Activated naive CD8-positive, alpha-beta T cell treated with anti-CD3 and anti-CD28 coated beads for 36 hours (primary cell): ENCODE results near the gene IRX3. TPM values are rescaled to one million over a fixed set of nuclear protein-coding genes. Genes with fewer than 3 reads are reported as not detected.
A peak's percentile ranks its signal among the peaks of the same experiment; 100 is the strongest.

Source experiments
- DNase-seq: peaks from one replicate; pipeline ENCODE4 v3.0.0; 2021
- H3K27ac Mint-ChIP-seq: one replicate; pipeline ENCODE4 v1.8.0; 2022; ENCODE audit warnings: mild to moderate bottlenecking, moderate library complexity, mixed read lengths
- H3K27me3 Mint-ChIP-seq: one replicate; pipeline ENCODE4 v1.8.0; 2022; ENCODE audit warnings: mild to moderate bottlenecking, mixed read lengths
- H3K36me3 Mint-ChIP-seq: one replicate; pipeline ENCODE4 v1.8.0; 2021; ENCODE audit warnings: mild to moderate bottlenecking, mixed read lengths
- H3K4me1 Mint-ChIP-seq: one replicate; pipeline ENCODE4 v1.8.0; 2021; ENCODE audit warnings: mixed read lengths
- H3K4me3 Mint-ChIP-seq: one replicate; pipeline ENCODE4 v1.8.0; 2022; ENCODE audit warnings: mild to moderate bottlenecking, moderate library complexity, mixed read lengths
- H3K9me3 Mint-ChIP-seq: one replicate; pipeline ENCODE4 v1.8.0; 2022; ENCODE audit warnings: mixed read lengths
- total RNA-seq, 2 experiments: library from RNA; stranded (reverse); gene quantifications; one replicate each; pipeline ENCODE4 v1.2.3, GENCODE V29; 2021

The IRX3 gene
- total RNA-seq, 2 experiments from 2014 or later = not detected

- no peak overlapping the region for H3K27ac Mint-ChIP-seq
- no peaks in the 10 kb centered on the region for H3K9me3 Mint-ChIP-seq
- peaks cover 12% of the 10 kb centered on the region for H3K27me3 Mint-ChIP-seq
- no peaks in the 10 kb centered on the region for H3K36me3 Mint-ChIP-seq
- no peak overlapping the region for H3K4me3 Mint-ChIP-seq
- no peak for DNase-seq
- H3K4me1 Mint-ChIP-seq = no peaks in the 10 kb centered on the region
These were observed 22.8 kb upstream of the IRX3 start for GRCh38 chr16:54309341-54309740.

GRCh38 chr16:54305080-54305479, 18.5 kb upstream of the IRX3 start:
- no peak for DNase-seq
- Mint-ChIP-seq H3K4me3 (no peak overlapping the region), H3K4me1 (no peaks in the 10 kb centered on the region), H3K9me3 (no peaks in the 10 kb centered on the region), H3K36me3 (no peaks in the 10 kb centered on the region), H3K27ac (no peak overlapping the region), H3K27me3 (peaks cover 23% of the 10 kb centered on the region)

GRCh38 chr16:54303613-54304012, 17.0 kb upstream of the IRX3 start:
- no peaks in the 10 kb centered on the region for H3K4me1 Mint-ChIP-seq
- no peaks in the 10 kb centered on the region for H3K36me3 Mint-ChIP-seq
- no peak overlapping the region for H3K4me3 Mint-ChIP-seq
- H3K9me3 Mint-ChIP-seq = no peaks in the 10 kb centered on the region
- H3K27ac Mint-ChIP-seq = no peak overlapping the region
- peaks cover 23% of the 10 kb centered on the region for H3K27me3 Mint-ChIP-seq
- no peak for DNase-seq

- H3K4me1 Mint-ChIP-seq = no peaks in the 10 kb centered on the region
- H3K9me3 Mint-ChIP-seq = peaks cover 2% of the 10 kb centered on the region
- no peaks in the 10 kb centered on the region for H3K36me3 Mint-ChIP-seq
- H3K4me3 Mint-ChIP-seq = no peak overlapping the region
- DNase-seq = no peak
- peaks cover 24% of the 10 kb centered on the region for H3K27me3 Mint-ChIP-seq
- no peak overlapping the region for H3K27ac Mint-ChIP-seq
These were observed 10.6 kb upstream of the IRX3 start for GRCh38 chr16:54297154-54297553.

- Mint-ChIP-seq H3K4me1 (no peaks in the 10 kb centered on the region), H3K36me3 (no peaks in the 10 kb centered on the region), H3K9me3 (peaks cover 2% of the 10 kb centered on the region), H3K27me3 (peaks cover 30% of the 10 kb centered on the region), H3K4me3 (no peak overlapping the region), H3K27ac (no peak overlapping the region)
- DNase-seq = no peak
These were observed 10.0 kb upstream of the IRX3 start for GRCh38 chr16:54296543-54296942.

GRCh38 chr16:54291656-54292487, 5.3 kb upstream of the IRX3 start:
- Mint-ChIP-seq H3K9me3 (peaks cover 2% of the 10 kb centered on the region), H3K27ac (no peak overlapping the region), H3K27me3 (peaks cover 76% of the 10 kb centered on the region), H3K4me1 (peaks cover 11% of the 10 kb centered on the region), H3K36me3 (peaks cover 1% of the 10 kb centered on the region), H3K4me3 (no peak overlapping the region)
- DNase-seq = no peak

GRCh38 chr16:54290833-54291655, 4.5 kb upstream of the IRX3 start:
- peaks cover 2% of the 10 kb centered on the region for H3K9me3 Mint-ChIP-seq
- no peak for DNase-seq
- no peak overlapping the region for H3K27ac Mint-ChIP-seq
- peaks cover 1% of the 10 kb centered on the region for H3K36me3 Mint-ChIP-seq
- H3K27me3 Mint-ChIP-seq = peaks cover 82% of the 10 kb centered on the region
- peaks cover 14% of the 10 kb centered on the region for H3K4me1 Mint-ChIP-seq
- no peak overlapping the region for H3K4me3 Mint-ChIP-seq

- Mint-ChIP-seq H3K36me3 (peaks cover 1% of the 10 kb centered on the region), H3K4me3 (no peak overlapping the region), H3K27me3 (peaks cover 87% of the 10 kb centered on the region), H3K9me3 (no peaks in the 10 kb centered on the region), H3K4me1 (peaks cover 16% of the 10 kb centered on the region), H3K27ac (no peak overlapping the region)
- DNase-seq = no peak
These were observed 3.6 kb upstream of the IRX3 start for GRCh38 chr16:54289945-54290832.

GRCh38 chr16:54289242-54289944, 2.8 kb upstream of the IRX3 start:
- Mint-ChIP-seq H3K4me3 (no peak overlapping the region), H3K27ac (no peak overlapping the region), H3K36me3 (peaks cover 1% of the 10 kb centered on the region), H3K4me1 (peaks cover 18% of the 10 kb centered on the region), H3K9me3 (no peaks in the 10 kb centered on the region), H3K27me3 (peaks cover 89% of the 10 kb centered on the region)
- DNase-seq = no peak

GRCh38 chr16:54288835-54289241, 2.3 kb upstream of the IRX3 start:
- H3K27me3 Mint-ChIP-seq = peaks cover 88% of the 10 kb centered on the region
- H3K9me3 Mint-ChIP-seq = no peaks in the 10 kb centered on the region
- H3K4me1 Mint-ChIP-seq = peaks cover 18% of the 10 kb centered on the region
- no peak overlapping the region for H3K27ac Mint-ChIP-seq
- peaks cover 1% of the 10 kb centered on the region for H3K36me3 Mint-ChIP-seq
- H3K4me3 Mint-ChIP-seq = no peak overlapping the region
- no peak for DNase-seq

GRCh38 chr16:54288030-54288834, 1.6 kb upstream of the IRX3 start:
- Mint-ChIP-seq H3K27me3 (peaks cover 88% of the 10 kb centered on the region), H3K9me3 (no peaks in the 10 kb centered on the region), H3K36me3 (peaks cover 1% of the 10 kb centered on the region), H3K27ac (peak overlapping the region; percentile 43), H3K4me3 (no peak overlapping the region), H3K4me1 (peaks cover 21% of the 10 kb centered on the region)
- DNase-seq = no peak

- Mint-ChIP-seq H3K4me1 (peaks cover 24% of the 10 kb centered on the region), H3K27me3 (peaks cover 89% of the 10 kb centered on the region), H3K27ac (no peak overlapping the region), H3K4me3 (peak overlapping the region; percentile 25), H3K9me3 (no peaks in the 10 kb centered on the region), H3K36me3 (peaks cover 1% of the 10 kb centered on the region)
- no peak for DNase-seq
These were observed 793 bp upstream of the IRX3 start for GRCh38 chr16:54287131-54288029.

GRCh38 chr16:54286090-54286365, 559 bp downstream of the IRX3 start:
- DNase-seq = no peak

More at GRCh38 chr16:54286090-54286365, 559 bp downstream of the IRX3 start:
- Mint-ChIP-seq H3K9me3 (no peaks in the 10 kb centered on the region), H3K36me3 (peaks cover 1% of the 10 kb centered on the region), H3K27me3 (peaks cover 87% of the 10 kb centered on the region), H3K27ac (no peak overlapping the region), H3K4me1 (peaks cover 27% of the 10 kb centered on the region), H3K4me3 (peak overlapping the region; percentile 79)
